NCI-H2107 treated with DMSO at 0.1 percent for 48 hours (cell line): ENCODE measurements around the gene CTCFL.
A peak's percentile ranks its signal among the peaks of the same experiment; 100 is the strongest.
"Not testable (repeated sequence)": the region's sequence is repeated elsewhere in the genome, so short reads cannot be mapped to it uniquely, and the experiment has no call there.

ENCODE experiments used
- DNase-seq: peaks from one replicate; lab custom pipeline; 2025; ENCODE audit not compliant: unreplicated experiment; lab: John Stamatoyannopoulos, UW

The CTCFL gene

GRCh38 chr20:57483287-57484050 is 41.5 kb downstream of the CTCFL start:
- no peak for DNase-seq

GRCh38 chr20:57482796-57483195 is 42.1 kb downstream of the CTCFL start:
- no peak for DNase-seq

- no peak for DNase-seq
Measured at GRCh38 chr20:57482148-57482547, 42.8 kb downstream of the CTCFL start.

DNA sequence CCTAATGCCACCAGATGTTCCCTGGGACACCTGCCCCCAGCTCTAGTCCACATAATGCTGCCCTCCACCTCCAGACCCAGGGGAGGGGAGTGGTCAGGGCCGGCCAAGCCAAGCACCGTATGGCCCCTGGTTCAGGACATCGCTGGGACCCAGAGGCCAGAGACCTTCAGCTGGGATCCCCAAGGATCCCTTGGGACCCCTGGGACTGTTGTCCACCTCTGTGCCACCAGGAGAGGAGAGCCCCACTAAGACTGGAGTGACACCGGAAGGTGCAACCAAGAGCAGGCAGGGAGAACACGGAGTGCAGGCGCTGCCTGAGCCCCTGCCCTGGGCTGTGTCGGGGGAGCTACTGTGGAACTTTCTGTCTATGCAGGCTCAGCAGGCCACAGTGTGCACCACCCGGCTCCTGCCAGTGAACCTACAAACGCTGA is 43.6 kb downstream of the CTCFL start:
- no peak for DNase-seq

DNA sequence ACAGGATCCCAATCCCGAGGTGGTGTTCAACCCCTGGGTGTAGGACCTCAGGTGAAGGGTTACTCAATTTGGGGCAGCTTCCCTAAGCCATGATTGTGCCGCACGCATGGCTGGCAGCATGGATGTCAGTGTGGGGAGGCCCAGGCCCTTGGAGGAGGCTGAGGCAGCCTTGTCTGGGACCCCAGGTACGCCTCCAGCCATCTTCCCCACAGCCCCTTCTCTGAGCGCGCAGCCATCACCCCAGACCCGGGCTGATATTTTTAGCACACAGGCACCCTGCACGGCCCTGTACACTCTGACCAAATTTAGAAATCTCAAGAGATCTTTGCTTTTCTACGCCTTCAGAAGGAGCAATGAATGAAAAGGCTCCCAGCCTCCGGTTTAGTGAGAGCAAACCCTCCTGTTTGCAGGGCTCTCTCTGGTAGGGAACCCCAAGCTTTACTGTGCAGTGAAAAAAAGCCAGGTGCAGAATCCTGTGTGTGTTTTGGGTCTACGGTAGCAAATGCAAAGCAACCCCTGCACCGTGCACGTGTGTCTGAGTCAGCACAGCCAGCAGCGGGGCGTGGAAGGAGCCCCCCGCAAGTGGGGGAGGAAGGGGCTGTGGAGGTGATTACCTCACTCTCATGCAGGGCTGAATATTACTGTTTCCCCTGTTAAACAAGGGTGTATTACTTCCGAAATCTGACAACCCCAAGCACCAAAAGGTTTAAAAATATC is 44.3 kb downstream of the CTCFL start:
- no peak for DNase-seq

- DNase-seq: no peak
Measured at GRCh38 chr20:57479196-57479595, 45.7 kb downstream of the CTCFL start.

- DNase-seq: no peak
Measured at GRCh38 chr20:57478176-57478575, 46.8 kb downstream of the CTCFL start.

- DNase-seq: no peak
Measured at GRCh38 chr20:57476641-57477461, 48.1 kb downstream of the CTCFL start.

- no peak for DNase-seq
Measured at GRCh38 chr20:57476084-57476526, 48.8 kb downstream of the CTCFL start.

DNA sequence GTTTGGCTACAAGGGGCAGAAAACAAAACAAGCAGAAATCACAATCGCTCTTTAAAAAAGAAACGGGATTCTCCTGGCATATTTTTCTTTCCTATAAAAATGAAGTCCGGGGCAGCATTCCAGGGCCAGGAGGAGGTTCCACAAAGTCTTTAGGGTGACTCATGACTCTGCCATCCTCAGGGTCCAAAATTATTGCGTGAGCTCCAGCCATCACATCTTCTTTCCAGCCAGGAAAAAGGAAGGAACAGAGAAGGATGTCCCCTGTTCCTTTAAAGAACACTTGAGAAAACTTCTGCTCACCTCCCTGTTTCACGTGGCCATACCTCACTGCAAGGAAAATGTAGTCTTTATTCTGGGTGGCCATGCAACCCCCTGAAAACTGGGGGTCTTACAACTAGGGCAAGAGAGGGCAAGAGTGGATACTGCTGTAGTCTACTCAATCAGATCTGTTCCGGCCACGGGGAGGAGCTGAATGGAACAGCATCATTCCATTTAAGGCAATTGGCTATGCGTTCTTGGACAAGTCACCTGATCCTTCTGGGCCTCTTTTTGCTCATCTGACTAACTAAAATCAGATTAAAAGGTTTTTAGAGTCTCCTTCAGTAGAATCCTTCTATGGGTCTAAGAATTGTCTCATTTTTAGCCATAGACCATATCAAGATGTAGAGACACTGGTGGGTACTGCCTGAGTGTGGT is 49.4 kb downstream of the CTCFL start:
- DNase-seq: no peak

DNA sequence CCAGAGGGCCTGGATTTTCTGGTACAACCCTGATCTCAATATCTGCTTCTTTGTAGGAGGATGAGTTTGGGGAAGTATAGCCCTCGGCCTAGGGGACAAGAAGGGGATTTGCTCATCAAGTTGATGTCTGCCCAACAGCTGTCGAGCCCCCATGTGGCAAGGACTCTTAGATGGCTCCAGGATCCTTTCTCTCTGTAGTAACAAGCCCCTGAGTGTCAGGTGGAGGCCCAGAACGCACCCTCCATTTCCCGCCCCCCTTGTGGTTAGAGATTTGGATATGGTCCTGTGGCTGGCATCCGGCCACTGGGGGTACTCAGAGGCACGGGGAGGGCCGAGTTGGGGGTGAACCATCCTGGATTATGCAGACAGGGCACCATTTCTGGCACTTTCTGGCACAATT is 50.1 kb downstream of the CTCFL start:
- no peak for DNase-seq

- no peak for DNase-seq
Measured at GRCh38 chr20:57474205-57474604, 50.7 kb downstream of the CTCFL start.

- DNase-seq: peak; percentile 89
Measured at GRCh38 chr20:57473246-57474048, 51.5 kb downstream of the CTCFL start.

DNA sequence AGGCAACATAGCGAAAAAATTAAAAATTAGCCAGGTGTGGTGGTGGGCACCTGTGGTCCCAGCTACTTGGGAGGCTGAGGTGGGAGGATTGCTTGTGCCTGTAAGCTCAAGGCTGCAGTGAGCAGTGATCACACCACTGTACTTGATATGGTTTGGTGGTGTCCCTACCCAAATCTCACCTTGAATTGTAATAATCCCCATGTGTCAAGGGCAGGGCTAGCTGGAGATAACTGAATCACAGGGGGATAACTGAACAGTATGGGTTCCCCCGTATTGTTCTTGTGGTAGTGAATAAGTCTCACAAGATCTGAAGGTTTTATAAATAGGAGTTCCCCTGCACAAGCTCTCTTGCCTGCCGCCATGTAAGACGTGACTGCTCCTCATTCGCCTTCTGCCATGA is 52.5 kb downstream of the CTCFL start:
- DNase-seq: not testable (repeated sequence)

GRCh38 chr20:57471496-57472372 is 53.2 kb downstream of the CTCFL start:
- no peak for DNase-seq

DNA sequence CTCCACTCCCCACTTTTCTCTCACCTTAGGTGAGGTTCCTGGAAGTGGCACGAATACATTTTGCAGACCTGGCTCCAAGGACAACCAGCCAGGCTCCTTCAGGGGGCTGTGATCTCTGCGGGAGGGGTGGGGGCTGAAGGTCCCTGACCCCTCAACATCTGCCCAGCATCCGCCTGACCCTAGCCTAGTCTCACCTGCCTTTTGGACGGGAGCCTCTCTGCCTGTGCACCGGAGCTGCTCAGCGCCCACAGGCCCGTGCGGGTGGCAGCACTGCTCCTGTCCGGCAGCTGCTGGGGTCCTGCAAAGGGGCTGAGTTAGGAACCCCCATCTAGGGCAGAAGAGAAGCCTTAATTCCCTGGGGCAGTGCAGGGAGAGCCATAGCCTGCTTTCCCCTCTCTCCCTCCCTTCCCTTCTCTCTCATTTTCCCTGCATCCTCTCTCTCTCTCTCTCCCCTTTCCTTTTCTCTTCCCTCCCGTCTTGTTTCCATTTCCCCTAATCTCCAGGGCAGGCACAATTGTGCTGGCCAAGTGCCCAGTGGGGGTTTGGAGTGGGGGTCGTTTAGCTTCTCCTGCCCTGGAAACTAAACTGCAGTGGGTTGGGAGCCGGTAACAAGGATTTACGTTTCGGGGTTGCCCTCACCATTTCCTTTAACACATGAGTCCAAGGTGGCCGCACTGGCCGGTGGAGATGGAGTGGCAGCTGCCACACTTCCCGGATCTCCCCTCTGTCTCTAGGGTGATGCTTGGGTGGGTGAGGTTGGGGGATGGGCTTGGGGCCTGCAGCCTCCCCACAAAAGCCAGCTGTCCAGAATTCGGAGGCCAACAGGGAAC is 54.1 kb downstream of the CTCFL start:
- no peak for DNase-seq

GRCh38 chr20:57470212-57470522 is 54.8 kb downstream of the CTCFL start:
- no peak for DNase-seq

- DNase-seq: no peak
Measured at GRCh38 chr20:57469418-57470211, 55.3 kb downstream of the CTCFL start.
